WTC11 (cell line): ENCODE results near the gene MEGF6.

Experiments used
- CTCF ChIP-seq: fragments of 200-600 bp; IDR thresholded peaks from 2 replicates; pipeline ENCODE4 v1.8.0; 2022; ENCODE audit warnings: antibody characterized with exemption
- IRF2 ChIP-seq: sonication (generic); formaldehyde crosslinking; IDR thresholded peaks from 2 replicates; pipeline ENCODE4 v1.8.0; 2022; ENCODE audit warnings: low read depth, missing genetic modification reagents, borderline replicate concordance
- JUN ChIP-seq: sonication (generic); formaldehyde crosslinking; IDR thresholded peaks from 2 replicates; pipeline ENCODE4 v1.8.0; 2023; ENCODE audit warnings: mild to moderate bottlenecking, missing genetic modification reagents
- MXD4 ChIP-seq: fragments of 250-450 bp; sonication (Bioruptor Pico); IDR thresholded peaks from 2 replicates; pipeline ENCODE4 v1.8.0; 2021; ENCODE audit warnings: mild to moderate bottlenecking, moderate library complexity, borderline replicate concordance
- MYBL2 ChIP-seq: sonication (generic); formaldehyde crosslinking; IDR thresholded peaks from 2 replicates; pipeline ENCODE4 v1.8.1; 2023; ENCODE audit warnings: mild to moderate bottlenecking, moderate library complexity, missing genetic modification reagents
- TF ChIP-seq, protein P1 (sequence below): sonication (generic); formaldehyde crosslinking; IDR thresholded peaks from 2 replicates; pipeline ENCODE4 v1.8.1; 2022; ENCODE audit warnings: low read depth, missing genetic modification reagents, borderline replicate concordance

GRCh38 chr1:3456964-3457909, 154.1 kb downstream of the MEGF6 start:
- TF ChIP-seq IRF2 (CRISPR knock-in tag) (no peak), CTCF (no peak), MXD4 (CRISPR knock-in tag) (no peak), MYBL2 (no peak), JUN (CRISPR knock-in tag) (no peak)
- TF ChIP-seq, protein P1, sequence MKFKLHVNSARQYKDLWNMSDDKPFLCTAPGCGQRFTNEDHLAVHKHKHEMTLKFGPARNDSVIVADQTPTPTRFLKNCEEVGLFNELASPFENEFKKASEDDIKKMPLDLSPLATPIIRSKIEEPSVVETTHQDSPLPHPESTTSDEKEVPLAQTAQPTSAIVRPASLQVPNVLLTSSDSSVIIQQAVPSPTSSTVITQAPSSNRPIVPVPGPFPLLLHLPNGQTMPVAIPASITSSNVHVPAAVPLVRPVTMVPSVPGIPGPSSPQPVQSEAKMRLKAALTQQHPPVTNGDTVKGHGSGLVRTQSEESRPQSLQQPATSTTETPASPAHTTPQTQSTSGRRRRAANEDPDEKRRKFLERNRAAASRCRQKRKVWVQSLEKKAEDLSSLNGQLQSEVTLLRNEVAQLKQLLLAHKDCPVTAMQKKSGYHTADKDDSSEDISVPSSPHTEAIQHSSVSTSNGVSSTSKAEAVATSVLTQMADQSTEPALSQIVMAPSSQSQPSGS (CRISPR knock-in tag), result no peak
